Thoracic aorta (tissue), 2 donors: Measurements from ENCODE around the gene CTNNA2. TPM values are rescaled to one million over a fixed set of nuclear protein-coding genes. Genes with fewer than 3 reads are reported as not detected.

Experiments used
- ATAC-seq: fragments of 150-250 bp; one replicate; pipeline ENCODE4 v1.8.0; 2017; ENCODE audit warnings: low read depth; ENCODE audit not compliant: insufficient number of reproducible peaks, low FRiP score
- DNase-seq: peaks from one replicate; pipeline ENCODE4 v3.0.0-alpha.2; 2020; ENCODE audit warnings: low spot score
- H3K27ac ChIP-seq, 2 donors: fragments of 200-600 bp; sonication (generic); 1 replicate in 1 of 2; 2 replicates in 1 of 2; pipeline ENCODE4 v1.5.1; 2016; ENCODE audit warnings: mild to moderate bottlenecking in 2 of 2, moderate library complexity in 2 of 2
- H3K27me3 ChIP-seq: fragments of 200-600 bp; sonication (generic); replicated peaks from 2 replicates; pipeline ENCODE4 v1.6.0; 2016; ENCODE audit warnings: mild to moderate bottlenecking; ENCODE audit not compliant: insufficient read depth
- H3K36me3 ChIP-seq: fragments of 200-600 bp; sonication (generic); one replicate; pipeline ENCODE4 v1.5.1; 2016
- H3K4me1 ChIP-seq, 2 donors: fragments of 200-600 bp; sonication (generic); 1 replicate in 1 of 2; 2 replicates in 1 of 2; pipeline versions ENCODE4 v1.5.1 to v1.6.0; 2016; ENCODE audit warnings: low read depth in 2 of 2, mild to moderate bottlenecking in 1 of 2; ENCODE audit not compliant: control insufficient read depth in 1 of 2
- H3K4me3 ChIP-seq: fragments of 200-600 bp; sonication (generic); 2 replicates; pipeline ENCODE4 v1.5.1; 2016; ENCODE audit warnings: mild to moderate bottlenecking
- H3K9me3 ChIP-seq: fragments of 200-600 bp; sonication (generic); 2 replicates; pipeline ENCODE4 v1.5.1; 2016
- CTCF ChIP-seq: fragments of 200-600 bp; sonication (generic); IDR thresholded peaks from one replicate; pipeline ENCODE4 v1.5.1; 2019; ENCODE audit warnings: antibody characterized with exemption
- total RNA-seq, 2 donors: library from RNA; depleted of rRNA; stranded (reverse); fragments of >200 nt; gene quantifications; one replicate each; pipeline versions ENCODE4 v1.1.0 to v1.2.3, GENCODE V29; 2016

The CTNNA2 gene
- total RNA-seq, 2 donors from 2014 or later, result not detected

GRCh38 chr2:80651435-80651834, 1138.6 kb downstream of the CTNNA2 start:
- Histone ChIP-seq H3K27ac (no peak overlapping the region), H3K27me3 (no peaks in the 10 kb centered on the region), H3K36me3 (no peaks in the 10 kb centered on the region), H3K9me3 (peaks cover 8% of the 10 kb centered on the region), H3K4me3 (no peak overlapping the region), H3K4me1 (no peaks in the 10 kb centered on the region)
- DNase-seq, result no peak
- no peak for TF ChIP-seq CTCF
- no peak for ATAC-seq

GRCh38 chr2:80655265-80655664, 1142.4 kb downstream of the CTNNA2 start:
- no peak for TF ChIP-seq CTCF
- Histone ChIP-seq H3K4me3 (no peak overlapping the region), H3K27me3 (no peaks in the 10 kb centered on the region)

GRCh38 chr2:80670763-80671162, 1157.9 kb downstream of the CTNNA2 start:
- H3K27ac ChIP-seq, result no peak overlapping the region
- TF ChIP-seq CTCF, result no peak
- no peaks in the 10 kb centered on the region for H3K27me3 ChIP-seq
- H3K9me3 ChIP-seq, result no peaks in the 10 kb centered on the region
- ATAC-seq, result no peak
- DNase-seq, result no peak
- no peaks in the 10 kb centered on the region for H3K36me3 ChIP-seq
- no peak overlapping the region for H3K4me3 ChIP-seq
- no peaks in the 10 kb centered on the region for H3K4me1 ChIP-seq

More at GRCh38 chr2:80655265-80655664, 1142.4 kb downstream of the CTNNA2 start:
- DNase-seq, result no peak
- Histone ChIP-seq H3K27ac (no peak overlapping the region), H3K9me3 (peaks cover 8% of the 10 kb centered on the region), H3K4me1 (no peaks in the 10 kb centered on the region), H3K36me3 (no peaks in the 10 kb centered on the region)
- ATAC-seq, result no peak

- ATAC-seq (no peak), DNase-seq (no peak)
- TF ChIP-seq CTCF, result no peak
- Histone ChIP-seq H3K4me3 (no peak overlapping the region), H3K27me3 (no peaks in the 10 kb centered on the region), H3K36me3 (no peaks in the 10 kb centered on the region), H3K9me3 (no peaks in the 10 kb centered on the region), H3K27ac (no peak overlapping the region), H3K4me1 (no peaks in the 10 kb centered on the region)
These were observed 1174.7 kb downstream of the CTNNA2 start for GRCh38 chr2:80687524-80687923.

GRCh38 chr2:80689106-80689505, 1176.3 kb downstream of the CTNNA2 start:
- no peaks in the 10 kb centered on the region for H3K4me1 ChIP-seq
- no peaks in the 10 kb centered on the region for H3K27me3 ChIP-seq
- TF ChIP-seq CTCF, result no peak
- no peaks in the 10 kb centered on the region for H3K9me3 ChIP-seq
- no peak for ATAC-seq
- no peaks in the 10 kb centered on the region for H3K36me3 ChIP-seq
- no peak overlapping the region for H3K4me3 ChIP-seq
- no peak overlapping the region for H3K27ac ChIP-seq
- DNase-seq, result no peak
